Gastrocnemius medialis (tissue), 4 donors: ENCODE data around the gene SMIM28.

Experiments
- POLR2A ChIP-seq, 2 donors: fragments of 450-650 bp; IDR thresholded peaks; one replicate each; pipeline ENCODE4 v1.6.1; 2017; ENCODE audit warnings: antibody characterized with exemption in 2 of 2, mild to moderate bottlenecking in 2 of 2, moderate library complexity in 2 of 2
- TF ChIP-seq, protein P1 (sequence below), 5 experiments: fragments of 450-650 bp in 3 of 5; fragments of 200-600 bp in 2 of 5; sonication (generic) in 2 of 5; IDR thresholded peaks in 4 of 5; conservative IDR thresholded peaks in 1 of 5; 1 replicate in 4 of 5; 2 replicates in 1 of 5; pipeline ENCODE4 v1.5.1; 2016 to 2019; ENCODE audit warnings: antibody characterized with exemption in 5 of 5, mild to moderate bottlenecking in 3 of 5, moderate library complexity in 3 of 5

DNA sequence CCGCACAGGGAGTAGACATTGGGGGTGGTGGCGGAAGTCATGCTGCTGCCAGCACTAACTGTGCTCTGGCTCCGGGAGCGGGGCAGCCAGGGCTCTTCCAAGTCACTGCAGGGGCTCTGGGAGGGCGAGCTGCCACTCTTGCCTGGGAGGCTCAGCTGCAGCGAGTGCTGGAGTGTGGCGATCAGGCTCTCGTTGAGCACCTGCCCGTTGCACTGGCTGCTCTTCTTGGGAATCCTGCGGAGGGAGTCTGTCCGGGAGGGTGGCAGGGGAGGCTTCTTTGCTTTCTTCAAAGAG, 54.3 kb downstream of the SMIM28 start:
- TF ChIP-seq, protein P1, sequence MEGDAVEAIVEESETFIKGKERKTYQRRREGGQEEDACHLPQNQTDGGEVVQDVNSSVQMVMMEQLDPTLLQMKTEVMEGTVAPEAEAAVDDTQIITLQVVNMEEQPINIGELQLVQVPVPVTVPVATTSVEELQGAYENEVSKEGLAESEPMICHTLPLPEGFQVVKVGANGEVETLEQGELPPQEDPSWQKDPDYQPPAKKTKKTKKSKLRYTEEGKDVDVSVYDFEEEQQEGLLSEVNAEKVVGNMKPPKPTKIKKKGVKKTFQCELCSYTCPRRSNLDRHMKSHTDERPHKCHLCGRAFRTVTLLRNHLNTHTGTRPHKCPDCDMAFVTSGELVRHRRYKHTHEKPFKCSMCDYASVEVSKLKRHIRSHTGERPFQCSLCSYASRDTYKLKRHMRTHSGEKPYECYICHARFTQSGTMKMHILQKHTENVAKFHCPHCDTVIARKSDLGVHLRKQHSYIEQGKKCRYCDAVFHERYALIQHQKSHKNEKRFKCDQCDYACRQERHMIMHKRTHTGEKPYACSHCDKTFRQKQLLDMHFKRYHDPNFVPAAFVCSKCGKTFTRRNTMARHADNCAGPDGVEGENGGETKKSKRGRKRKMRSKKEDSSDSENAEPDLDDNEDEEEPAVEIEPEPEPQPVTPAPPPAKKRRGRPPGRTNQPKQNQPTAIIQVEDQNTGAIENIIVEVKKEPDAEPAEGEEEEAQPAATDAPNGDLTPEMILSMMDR (IDR thresholded peaks at IDR 0.05 in 4 of 5, conservative IDR thresholded peaks at IDR 0.05 in 1 of 5) = no peak
- TF ChIP-seq POLR2A (IDR thresholded peaks at IDR 0.05) = no peak
